PC-9 (cell line): ENCODE data around the gene SLAMF6.

Experiments
- CTCF ChIP-seq: fragments of 200-600 bp; sonication (generic); conservative IDR thresholded peaks from 2 replicates; pipeline ENCODE4 v1.6.1; 2017; ENCODE audit warnings: mixed run types, antibody characterized with exemption, mild to moderate bottlenecking, moderate library complexity
- EZH2 ChIP-seq: fragments of 200-600 bp; sonication (generic); IDR thresholded peaks from 2 replicates; pipeline ENCODE4 v1.8.0; 2017; ENCODE audit warnings: antibody characterized with exemption, low read depth

- TF ChIP-seq CTCF: no peak
- no peak for TF ChIP-seq EZH2
Observed at GRCh38 chr1:160471253-160471652, 51.8 kb downstream of the SLAMF6 start.
